Adrenal gland (tissue), 5 donors: ENCODE data around the gene ADAMTSL3.

ENCODE experiments used
- CTCF ChIP-seq, 6 experiments: fragments of 450-650 bp in 4 of 6; fragments of 200-600 bp in 2 of 6; sonication (generic) in 1 of 6; IDR thresholded peaks; 1 replicate in 5 of 6; 2 replicates in 1 of 6; pipeline versions ENCODE4 v1.5.1 to v1.8.0; 2016 to 2021; ENCODE audit warnings: antibody characterized with exemption in 6 of 6, mild to moderate bottlenecking in 2 of 6, moderate library complexity in 1 of 6
- POLR2A ChIP-seq, 2 donors: fragments of 450-650 bp; IDR thresholded peaks; one replicate each; pipeline ENCODE4 v1.6.1; 2017; ENCODE audit warnings: antibody characterized with exemption in 2 of 2, mild to moderate bottlenecking in 2 of 2, moderate library complexity in 1 of 2
- donor health status: DM: no; HTN: no; CAD: no.

GRCh38 chr15:83935774-83936173, 281.9 kb downstream of the ADAMTSL3 start:
- TF ChIP-seq CTCF (IDR thresholded peaks at IDR 0.05) (no peak), POLR2A (IDR thresholded peaks at IDR 0.05) (no peak)
